ENCODE results near the gene UNC93B1.

Gene UNC93B1

GRCh38 chr11:68006606-68007166 lies 2.8 kb upstream of the UNC93B1 start:
- Histone ChIP-seq H3K4me3 (ENCODE audit: low read depth, low read length) (no peak overlapping the region), H3K27ac (no peak overlapping the region), H3K36me3 (no peaks in the 10 kb centered on the region), H3K9me3 (ENCODE audit: severe bottlenecking) (no peaks in the 10 kb centered on the region), H3K27me3 (ENCODE audit: insufficient read depth, low read depth, severe bottlenecking) (no peaks in the 10 kb centered on the region)
- no peak for TF ChIP-seq CTCF (IDR thresholded peaks at IDR 0.05; ENCODE audit: low read depth, low read length)
- DNase-seq = no peak

- TF ChIP-seq CTCF (IDR thresholded peaks at IDR 0.05; ENCODE audit: low read depth, low read length) = no peak
- H3K4me3 ChIP-seq (ENCODE audit: low read depth, low read length) = peak overlapping the region; percentile 46
- H3K27ac ChIP-seq = no peak overlapping the region
Observed at GRCh38 chr11:68004551-68005335, 846 bp upstream of the UNC93B1 start.

GRCh38 chr11:68002938-68003845 lies 705 bp downstream of the UNC93B1 start:
- H3K9me3 ChIP-seq (ENCODE audit: severe bottlenecking) = no peaks in the 10 kb centered on the region
- no peak for DNase-seq
- no peaks in the 10 kb centered on the region for H3K36me3 ChIP-seq
- no peak for TF ChIP-seq CTCF (IDR thresholded peaks at IDR 0.05; ENCODE audit: low read depth, low read length)
- no peak overlapping the region for H3K27ac ChIP-seq
- H3K4me3 ChIP-seq (ENCODE audit: low read depth, low read length) = peak overlapping the region; percentile 46
- no peaks in the 10 kb centered on the region for H3K27me3 ChIP-seq (ENCODE audit: insufficient read depth, low read depth, severe bottlenecking)

More at GRCh38 chr11:68004551-68005335, 846 bp upstream of the UNC93B1 start:
- no peaks in the 10 kb centered on the region for H3K36me3 ChIP-seq
- H3K9me3 ChIP-seq (ENCODE audit: severe bottlenecking) = no peaks in the 10 kb centered on the region
- no peaks in the 10 kb centered on the region for H3K27me3 ChIP-seq (ENCODE audit: insufficient read depth, low read depth, severe bottlenecking)
- DNase-seq = no peak

- Histone ChIP-seq H3K27me3 (ENCODE audit: insufficient read depth, low read depth, severe bottlenecking) (no peaks in the 10 kb centered on the region), H3K4me3 (ENCODE audit: low read depth, low read length) (no peak overlapping the region), H3K27ac (no peak overlapping the region), H3K36me3 (no peaks in the 10 kb centered on the region), H3K9me3 (ENCODE audit: severe bottlenecking) (no peaks in the 10 kb centered on the region)
- TF ChIP-seq CTCF (IDR thresholded peaks at IDR 0.05; ENCODE audit: low read depth, low read length) = no peak
- no peak for DNase-seq
Observed at GRCh38 chr11:68002575-68002937, 1.3 kb downstream of the UNC93B1 start.

GRCh38 chr11:67999704-68000103 lies 4.2 kb downstream of the UNC93B1 start:
- no peak overlapping the region for H3K27ac ChIP-seq
- no peak for TF ChIP-seq CTCF (IDR thresholded peaks at IDR 0.05; ENCODE audit: low read depth, low read length)
- no peak overlapping the region for H3K4me3 ChIP-seq (ENCODE audit: low read depth, low read length)
- no peaks in the 10 kb centered on the region for H3K36me3 ChIP-seq
- no peaks in the 10 kb centered on the region for H3K9me3 ChIP-seq (ENCODE audit: severe bottlenecking)
- DNase-seq = no peak
- H3K27me3 ChIP-seq (ENCODE audit: insufficient read depth, low read depth, severe bottlenecking) = no peaks in the 10 kb centered on the region

Data from WERI-Rb-1 (cell line).